Astrocyte of the spinal cord (primary cell): ENCODE measurements around the gene JPH3.

Experiments
- DNase-seq: peaks from one replicate; pipeline ENCODE4 v3.0.0; 2011; ENCODE audit warnings: low read depth, low spot score
- H3K4me3 ChIP-seq: 2 replicates; pipeline ENCODE4 v1.5.1; 2011; ENCODE audit warnings: low read depth, mild to moderate bottlenecking, low read length, moderate library complexity
- in situ Hi-C: cut with HindIII; loops from 2 replicates; pipeline ENCODE4 v1.10.0; 2017; ENCODE audit warnings: low sequenced_read_pairs
- TF ChIP-seq, protein P1 (sequence below): IDR thresholded peaks from 2 replicates; pipeline ENCODE4 v1.5.1; 2012; ENCODE audit warnings: low read depth, mild to moderate bottlenecking, low read length, inconsistent platforms

JPH3 gene

DNA sequence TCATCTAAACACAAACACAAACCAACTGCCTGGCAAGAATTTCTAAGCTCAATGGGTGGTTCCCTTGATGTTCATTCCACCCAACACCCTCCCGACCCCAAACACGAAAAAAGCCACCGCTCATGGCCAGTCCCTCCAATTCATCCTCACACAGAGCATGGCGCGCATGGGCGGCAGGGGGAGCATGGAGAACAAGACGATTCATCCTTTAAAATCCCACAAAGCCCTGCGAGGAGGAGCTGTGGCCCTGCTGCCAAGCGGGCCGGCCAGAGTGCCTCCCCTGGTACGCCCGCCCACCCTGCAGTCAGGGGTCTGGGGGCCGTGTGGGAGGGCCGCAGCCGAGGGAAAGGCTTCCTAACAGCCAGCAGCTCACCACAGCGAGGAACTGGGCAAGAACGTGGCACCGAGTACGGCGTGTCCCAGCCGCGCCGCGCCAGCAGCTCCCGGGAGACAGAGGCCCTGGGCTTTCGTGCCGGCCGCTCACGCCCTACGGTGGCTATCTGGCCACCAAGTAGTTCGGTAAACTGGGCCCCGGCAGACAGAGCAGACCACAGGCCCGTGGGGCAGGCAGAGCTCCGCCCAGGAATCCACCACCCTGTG is 102.5 kb downstream of the JPH3 start:
- in situ Hi-C loops, result no loop called here
- TF ChIP-seq, protein P1, sequence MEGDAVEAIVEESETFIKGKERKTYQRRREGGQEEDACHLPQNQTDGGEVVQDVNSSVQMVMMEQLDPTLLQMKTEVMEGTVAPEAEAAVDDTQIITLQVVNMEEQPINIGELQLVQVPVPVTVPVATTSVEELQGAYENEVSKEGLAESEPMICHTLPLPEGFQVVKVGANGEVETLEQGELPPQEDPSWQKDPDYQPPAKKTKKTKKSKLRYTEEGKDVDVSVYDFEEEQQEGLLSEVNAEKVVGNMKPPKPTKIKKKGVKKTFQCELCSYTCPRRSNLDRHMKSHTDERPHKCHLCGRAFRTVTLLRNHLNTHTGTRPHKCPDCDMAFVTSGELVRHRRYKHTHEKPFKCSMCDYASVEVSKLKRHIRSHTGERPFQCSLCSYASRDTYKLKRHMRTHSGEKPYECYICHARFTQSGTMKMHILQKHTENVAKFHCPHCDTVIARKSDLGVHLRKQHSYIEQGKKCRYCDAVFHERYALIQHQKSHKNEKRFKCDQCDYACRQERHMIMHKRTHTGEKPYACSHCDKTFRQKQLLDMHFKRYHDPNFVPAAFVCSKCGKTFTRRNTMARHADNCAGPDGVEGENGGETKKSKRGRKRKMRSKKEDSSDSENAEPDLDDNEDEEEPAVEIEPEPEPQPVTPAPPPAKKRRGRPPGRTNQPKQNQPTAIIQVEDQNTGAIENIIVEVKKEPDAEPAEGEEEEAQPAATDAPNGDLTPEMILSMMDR, result peak; percentile 15
- peak; percentile 15 for DNase-seq
- H3K4me3 ChIP-seq, result no peak overlapping the region

GRCh38 chr16:87705771-87706277 is 103.5 kb downstream of the JPH3 start:
- in situ Hi-C loops, result no loop called here
- TF ChIP-seq, protein P1, result no peak
- DNase-seq, result peak; percentile 14
- H3K4me3 ChIP-seq, result no peak overlapping the region

- H3K4me3 ChIP-seq, result no peak overlapping the region
- TF ChIP-seq, protein P1, result no peak
- in situ Hi-C loops, result no loop called here
- no peak for DNase-seq
These were observed 104.1 kb downstream of the JPH3 start for GRCh38 chr16:87706278-87707000.

DNA sequence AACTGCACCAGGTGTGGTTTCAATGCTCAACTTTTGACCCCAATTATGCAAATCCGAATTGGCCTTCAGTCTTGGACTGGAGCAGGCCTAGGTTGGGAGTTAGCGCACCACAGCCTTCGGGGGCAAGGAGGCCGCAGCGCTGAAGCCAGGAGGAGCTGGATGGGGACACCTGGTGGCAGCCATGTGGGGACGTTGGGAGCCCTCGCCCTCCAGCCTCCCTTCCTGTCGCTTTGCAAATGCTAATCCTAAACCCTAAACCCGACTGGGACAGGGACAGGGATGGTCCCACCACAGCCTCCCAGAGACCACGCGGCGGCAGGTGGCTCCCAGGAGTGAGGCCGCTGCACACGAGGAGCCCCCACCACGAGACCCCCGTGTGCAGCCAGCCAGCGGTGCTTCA is 104.8 kb downstream of the JPH3 start:
- in situ Hi-C loops, result no loop called here
- no peak for DNase-seq
- TF ChIP-seq, protein P1, result no peak
- H3K4me3 ChIP-seq, result no peak overlapping the region

- no peak overlapping the region for H3K4me3 ChIP-seq
- TF ChIP-seq, protein P1, result no peak
- in situ Hi-C loops, result no loop called here
These were observed 105.6 kb downstream of the JPH3 start for GRCh38 chr16:87707714-87708580.

DNA sequence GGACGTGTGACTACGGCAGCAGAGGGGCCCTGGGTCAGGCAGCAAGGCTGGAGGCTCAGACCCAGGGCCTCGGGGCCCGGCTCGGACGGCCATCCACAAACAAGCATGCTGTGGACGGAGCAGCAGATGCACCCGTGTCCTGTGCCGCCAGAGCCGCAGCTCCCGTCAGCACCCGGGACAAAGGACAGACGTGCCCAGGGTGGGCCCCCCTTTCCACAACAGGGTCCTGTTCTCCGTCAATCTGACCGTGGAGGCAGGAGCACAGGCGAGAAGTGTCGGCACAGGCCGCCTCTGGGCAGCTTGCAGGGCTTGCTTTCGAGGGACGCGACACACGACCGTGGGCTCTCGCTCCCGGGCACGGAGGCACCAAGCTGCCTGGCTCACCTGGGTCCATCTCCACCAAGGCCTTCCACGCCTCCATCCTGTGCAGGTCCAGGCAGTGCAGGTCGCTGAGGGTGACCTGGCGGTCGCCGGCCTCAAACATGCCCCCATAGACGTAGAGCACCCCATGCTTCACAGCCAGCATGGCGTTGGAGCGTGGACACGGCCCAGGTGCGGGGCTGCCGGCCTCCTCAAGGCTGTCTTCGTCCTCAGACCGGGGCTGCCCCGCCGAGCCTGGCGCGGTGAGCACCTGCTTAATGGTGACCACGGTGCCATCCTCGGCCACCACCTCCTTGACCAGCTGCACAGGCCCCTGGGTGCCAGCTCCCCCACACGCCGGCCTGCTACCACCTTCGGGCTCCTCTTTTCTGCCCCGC is 106.8 kb downstream of the JPH3 start:
- in situ Hi-C loops, result no loop called here
- TF ChIP-seq, protein P1, result no peak
- H3K4me3 ChIP-seq, result no peak overlapping the region
- no peak for DNase-seq

More at GRCh38 chr16:87707714-87708580, 105.6 kb downstream of the JPH3 start:
- no peak for DNase-seq
